Activated T-cell treated with anti-CD3 and anti-CD28 coated beads, Interleukin-2, amount 50 U/mL, for 24 hours (primary cell): ENCODE data around the gene PEX14.

Source experiments
- DNase-seq: peaks from one replicate; pipeline ENCODE4 v3.0.0-alpha.2; 2020
- H3K27ac Mint-ChIP-seq: 2 replicates; pipeline ENCODE4 v1.8.0; 2020; ENCODE audit warnings: mild to moderate bottlenecking, mixed read lengths
- H3K27me3 Mint-ChIP-seq: 2 replicates; pipeline ENCODE4 v1.8.0; 2020; ENCODE audit warnings: mixed read lengths
- H3K36me3 Mint-ChIP-seq: 2 replicates; pipeline ENCODE4 v1.8.0; 2020; ENCODE audit warnings: low read depth, mixed read lengths
- H3K4me1 Mint-ChIP-seq: 2 replicates; pipeline ENCODE4 v1.8.0; 2020; ENCODE audit warnings: low read depth, mixed read lengths
- H3K4me3 Mint-ChIP-seq: 2 replicates; pipeline ENCODE4 v1.8.0; 2020; ENCODE audit warnings: mild to moderate bottlenecking, moderate library complexity, mixed read lengths
- H3K9me3 Mint-ChIP-seq: 2 replicates; pipeline ENCODE4 v1.8.0; 2020; ENCODE audit warnings: mixed read lengths

Gene PEX14

GRCh38 chr1:10652626-10653025, 177.9 kb downstream of the PEX14 start:
- H3K4me1 Mint-ChIP-seq = no peaks in the 10 kb centered on the region
- no peak for DNase-seq
- no peaks in the 10 kb centered on the region for H3K9me3 Mint-ChIP-seq
- no peaks in the 10 kb centered on the region for H3K27me3 Mint-ChIP-seq
- no peak overlapping the region for H3K4me3 Mint-ChIP-seq
- H3K27ac Mint-ChIP-seq = no peak overlapping the region
- peaks cover 11% of the 10 kb centered on the region for H3K36me3 Mint-ChIP-seq

DNA sequence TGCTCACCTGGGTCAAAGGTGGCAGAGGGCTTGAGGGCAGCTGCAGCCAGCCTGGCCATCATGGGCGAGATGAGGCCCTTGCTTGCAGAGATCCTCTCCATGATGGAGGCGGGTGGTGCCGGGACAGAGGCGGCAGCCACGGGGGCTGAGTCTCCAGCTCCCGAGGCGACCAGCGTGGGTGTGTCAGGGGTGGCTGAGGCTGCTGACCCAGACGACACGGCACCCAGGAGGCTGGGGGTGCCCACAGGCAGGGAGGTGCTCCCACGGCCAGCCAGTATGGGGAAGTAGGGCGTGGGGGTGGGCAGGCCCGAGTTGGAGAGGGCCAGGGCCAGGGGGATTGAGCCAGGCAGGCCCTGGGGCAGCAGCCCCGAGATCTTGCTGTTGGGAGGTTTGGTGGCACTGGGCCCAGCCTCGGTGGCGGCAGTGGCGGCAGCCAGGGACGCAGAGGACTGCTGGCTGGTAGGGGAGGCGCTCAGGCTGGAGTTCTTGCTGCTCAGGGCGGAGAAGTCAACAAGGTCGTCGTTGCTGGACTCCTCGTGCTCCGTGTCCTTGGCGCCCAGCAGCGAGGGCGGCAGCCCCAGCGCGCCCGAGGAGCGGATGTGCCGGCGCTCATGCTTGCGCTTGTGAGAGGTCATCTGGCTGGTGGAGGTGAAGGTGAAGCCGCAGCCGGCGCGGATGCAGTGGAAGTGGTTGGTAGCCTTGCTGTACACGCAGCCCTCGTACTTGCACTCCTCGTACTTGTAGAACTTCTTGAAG, 178.8 kb downstream of the PEX14 start:
- H3K27me3 Mint-ChIP-seq = no peaks in the 10 kb centered on the region
- no peak overlapping the region for H3K27ac Mint-ChIP-seq
- no peak overlapping the region for H3K4me3 Mint-ChIP-seq
- H3K4me1 Mint-ChIP-seq = no peaks in the 10 kb centered on the region
- H3K9me3 Mint-ChIP-seq = no peaks in the 10 kb centered on the region
- no peak for DNase-seq
- peaks cover 11% of the 10 kb centered on the region for H3K36me3 Mint-ChIP-seq

DNA sequence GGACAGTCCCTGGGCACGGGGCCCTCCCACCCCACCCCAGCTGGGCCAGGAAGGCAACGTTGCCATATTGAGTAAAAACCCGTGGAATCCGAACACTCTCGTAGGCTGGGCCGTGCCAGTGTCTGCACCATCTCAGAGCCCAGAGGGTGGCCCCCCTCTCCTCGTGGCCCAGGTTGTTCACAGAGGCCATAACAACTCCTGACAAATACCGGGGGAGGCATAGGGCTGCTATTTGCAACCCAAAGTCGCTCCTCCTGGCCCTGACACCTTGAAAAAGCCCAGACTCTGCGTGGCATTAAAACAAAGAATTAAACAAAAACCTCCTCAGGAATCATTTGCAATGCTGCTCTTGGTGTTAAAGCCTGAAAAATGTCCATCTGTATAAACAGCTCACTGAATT, 180.3 kb downstream of the PEX14 start:
- Mint-ChIP-seq H3K9me3 (no peaks in the 10 kb centered on the region), H3K4me1 (no peaks in the 10 kb centered on the region), H3K36me3 (peaks cover 13% of the 10 kb centered on the region), H3K27ac (no peak overlapping the region), H3K27me3 (no peaks in the 10 kb centered on the region), H3K4me3 (no peak overlapping the region)
- no peak for DNase-seq

GRCh38 chr1:10656431-10656830, 181.7 kb downstream of the PEX14 start:
- Mint-ChIP-seq H3K27me3 (no peaks in the 10 kb centered on the region), H3K9me3 (no peaks in the 10 kb centered on the region), H3K4me1 (no peaks in the 10 kb centered on the region), H3K4me3 (no peak overlapping the region), H3K27ac (no peak overlapping the region), H3K36me3 (peaks cover 13% of the 10 kb centered on the region)
- no peak for DNase-seq

GRCh38 chr1:10657088-10657847, 182.5 kb downstream of the PEX14 start:
- no peak for DNase-seq
- H3K27me3 Mint-ChIP-seq = no peaks in the 10 kb centered on the region
- no peaks in the 10 kb centered on the region for H3K4me1 Mint-ChIP-seq
- H3K36me3 Mint-ChIP-seq = peaks cover 13% of the 10 kb centered on the region
- H3K9me3 Mint-ChIP-seq = no peaks in the 10 kb centered on the region
- no peak overlapping the region for H3K4me3 Mint-ChIP-seq
- no peak overlapping the region for H3K27ac Mint-ChIP-seq

DNA sequence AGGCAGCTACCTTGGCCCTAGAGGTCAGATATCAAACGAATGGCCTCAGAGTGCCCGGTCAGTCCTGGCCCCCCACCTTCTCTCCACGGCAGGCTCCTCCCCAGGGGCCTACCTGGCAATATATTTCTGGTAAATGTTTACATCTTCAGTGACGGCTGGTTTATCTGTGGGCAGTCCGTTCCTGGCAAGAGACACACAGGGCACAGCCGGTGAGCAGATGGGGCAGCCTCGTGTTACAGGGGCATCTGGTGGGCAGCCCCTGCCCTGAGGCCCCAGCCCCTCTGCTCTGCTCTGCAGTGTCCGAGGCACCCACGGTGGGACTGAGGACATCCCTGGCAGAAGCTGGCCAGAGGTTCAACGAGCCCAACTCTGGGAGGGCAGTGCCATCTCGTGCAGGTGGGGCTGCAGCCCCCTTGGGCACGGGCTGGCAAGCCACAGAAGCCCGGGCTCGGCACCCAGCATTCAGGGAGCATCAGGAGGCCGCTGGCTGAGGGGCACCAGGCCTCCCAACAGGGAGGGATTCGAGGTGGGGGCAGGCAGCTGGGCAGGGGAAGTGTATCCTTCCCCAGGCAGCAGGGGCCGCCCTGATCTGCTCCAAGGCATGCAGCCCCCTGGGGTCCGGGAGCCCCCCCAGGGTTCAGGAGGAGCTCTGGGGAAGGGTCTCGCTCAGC, 183.8 kb downstream of the PEX14 start:
- Mint-ChIP-seq H3K36me3 (peaks cover 10% of the 10 kb centered on the region), H3K27ac (no peak overlapping the region), H3K9me3 (no peaks in the 10 kb centered on the region), H3K4me3 (no peak overlapping the region), H3K27me3 (no peaks in the 10 kb centered on the region), H3K4me1 (no peaks in the 10 kb centered on the region)
- no peak for DNase-seq

DNA sequence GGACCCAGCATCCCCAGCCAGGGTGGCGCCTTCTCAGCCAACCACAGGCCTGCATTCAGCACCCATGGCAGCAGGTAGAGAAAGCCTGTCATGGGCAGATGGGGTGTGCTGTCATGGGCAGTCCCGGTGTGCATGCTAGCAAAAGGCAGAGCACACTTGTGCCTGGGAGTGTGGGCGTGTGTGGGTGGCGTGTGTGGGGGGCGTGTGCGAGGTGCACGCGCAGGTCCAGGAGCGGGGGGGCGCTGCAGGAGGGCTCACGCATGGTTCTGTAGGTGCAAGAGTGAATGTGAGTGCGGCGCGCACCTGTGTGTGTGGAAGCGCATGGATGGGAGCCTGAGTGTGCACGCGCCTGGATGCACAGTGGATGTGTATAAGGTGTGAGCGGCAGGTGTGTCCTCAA, 184.5 kb downstream of the PEX14 start:
- Mint-ChIP-seq H3K27me3 (no peaks in the 10 kb centered on the region), H3K36me3 (peaks cover 7% of the 10 kb centered on the region), H3K9me3 (no peaks in the 10 kb centered on the region), H3K4me3 (no peak overlapping the region), H3K4me1 (no peaks in the 10 kb centered on the region), H3K27ac (no peak overlapping the region)
- DNase-seq = no peak

- no peak for DNase-seq
- no peak overlapping the region for H3K27ac Mint-ChIP-seq
- H3K27me3 Mint-ChIP-seq = no peaks in the 10 kb centered on the region
- H3K4me3 Mint-ChIP-seq = no peak overlapping the region
- peaks cover 5% of the 10 kb centered on the region for H3K36me3 Mint-ChIP-seq
- H3K4me1 Mint-ChIP-seq = no peaks in the 10 kb centered on the region
- no peaks in the 10 kb centered on the region for H3K9me3 Mint-ChIP-seq
Measured at GRCh38 chr1:10659646-10660540, 185.1 kb downstream of the PEX14 start.

DNA sequence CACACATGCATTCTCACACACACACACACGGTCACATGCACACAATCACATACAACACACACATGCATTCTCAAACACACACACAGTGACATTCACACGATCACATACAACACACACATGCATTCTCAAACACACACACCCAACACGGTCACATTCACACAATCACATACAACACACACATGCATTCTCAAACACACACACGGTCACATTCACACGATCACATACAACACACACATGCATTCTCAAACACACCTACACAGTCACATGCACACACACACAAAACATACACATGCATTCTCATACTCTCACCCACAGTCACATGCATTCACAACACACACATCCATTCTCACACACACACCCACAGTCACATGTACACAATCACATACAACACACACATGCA, 186.7 kb downstream of the PEX14 start:
- H3K4me1 Mint-ChIP-seq = no peaks in the 10 kb centered on the region
- DNase-seq = no peak
- H3K9me3 Mint-ChIP-seq = no peaks in the 10 kb centered on the region
- no peaks in the 10 kb centered on the region for H3K27me3 Mint-ChIP-seq
- H3K27ac Mint-ChIP-seq = no peak overlapping the region
- peaks cover 6% of the 10 kb centered on the region for H3K36me3 Mint-ChIP-seq
- H3K4me3 Mint-ChIP-seq = no peak overlapping the region

DNA sequence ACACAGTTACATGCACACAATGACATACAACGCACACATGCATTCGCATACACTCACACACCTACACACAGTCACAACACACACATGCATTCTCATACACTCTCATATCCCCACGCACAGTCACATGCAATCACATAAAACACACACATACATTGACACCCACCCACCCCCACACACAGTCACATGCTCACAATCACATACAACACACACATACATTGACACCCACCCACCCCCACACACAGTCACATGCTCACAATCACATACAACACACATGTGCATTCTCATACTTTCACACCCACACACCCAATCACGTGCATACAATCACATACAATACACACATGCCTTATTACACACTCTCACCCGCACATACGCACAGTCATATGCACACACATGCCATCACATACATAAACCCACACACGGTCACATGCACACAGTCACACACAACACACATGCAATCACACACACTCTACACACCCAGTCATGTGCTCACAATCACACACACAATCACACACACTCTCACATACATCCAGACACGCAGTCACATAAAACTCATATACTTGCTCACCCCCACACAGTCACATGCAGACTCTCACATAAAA, 187.4 kb downstream of the PEX14 start:
- H3K27me3 Mint-ChIP-seq = no peaks in the 10 kb centered on the region
- H3K27ac Mint-ChIP-seq = no peak overlapping the region
- no peaks in the 10 kb centered on the region for H3K9me3 Mint-ChIP-seq
- H3K4me1 Mint-ChIP-seq = no peaks in the 10 kb centered on the region
- no peak for DNase-seq
- no peak overlapping the region for H3K4me3 Mint-ChIP-seq
- peaks cover 6% of the 10 kb centered on the region for H3K36me3 Mint-ChIP-seq

- H3K4me3 Mint-ChIP-seq = no peak overlapping the region
- H3K4me1 Mint-ChIP-seq = no peaks in the 10 kb centered on the region
- no peaks in the 10 kb centered on the region for H3K9me3 Mint-ChIP-seq
- no peaks in the 10 kb centered on the region for H3K27me3 Mint-ChIP-seq
- H3K36me3 Mint-ChIP-seq = peaks cover 6% of the 10 kb centered on the region
- no peak overlapping the region for H3K27ac Mint-ChIP-seq
- no peak for DNase-seq
Measured at GRCh38 chr1:10662824-10663677, 188.3 kb downstream of the PEX14 start.

DNA sequence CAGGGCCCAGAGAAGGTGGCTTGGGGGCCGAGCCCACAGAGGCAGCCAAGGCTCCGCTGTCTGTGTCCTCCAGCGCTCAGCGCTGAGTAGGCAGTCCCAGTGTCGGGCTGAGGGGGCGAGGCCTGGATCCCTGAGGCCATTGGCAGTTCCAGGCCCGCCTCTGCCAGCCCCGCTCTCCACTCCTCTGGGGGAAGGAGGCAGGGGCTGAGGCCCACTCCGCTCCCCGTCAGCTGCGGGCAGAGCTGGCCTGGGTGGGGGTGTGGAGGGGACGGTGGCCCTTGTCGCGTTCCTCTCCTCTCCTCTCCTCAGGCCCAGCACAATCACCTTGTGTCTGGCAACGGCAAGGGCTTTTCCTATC, 188.9 kb downstream of the PEX14 start:
- no peaks in the 10 kb centered on the region for H3K4me1 Mint-ChIP-seq
- no peaks in the 10 kb centered on the region for H3K9me3 Mint-ChIP-seq
- no peak overlapping the region for H3K4me3 Mint-ChIP-seq
- peaks cover 6% of the 10 kb centered on the region for H3K36me3 Mint-ChIP-seq
- H3K27me3 Mint-ChIP-seq = no peaks in the 10 kb centered on the region
- DNase-seq = no peak
- no peak overlapping the region for H3K27ac Mint-ChIP-seq

DNA sequence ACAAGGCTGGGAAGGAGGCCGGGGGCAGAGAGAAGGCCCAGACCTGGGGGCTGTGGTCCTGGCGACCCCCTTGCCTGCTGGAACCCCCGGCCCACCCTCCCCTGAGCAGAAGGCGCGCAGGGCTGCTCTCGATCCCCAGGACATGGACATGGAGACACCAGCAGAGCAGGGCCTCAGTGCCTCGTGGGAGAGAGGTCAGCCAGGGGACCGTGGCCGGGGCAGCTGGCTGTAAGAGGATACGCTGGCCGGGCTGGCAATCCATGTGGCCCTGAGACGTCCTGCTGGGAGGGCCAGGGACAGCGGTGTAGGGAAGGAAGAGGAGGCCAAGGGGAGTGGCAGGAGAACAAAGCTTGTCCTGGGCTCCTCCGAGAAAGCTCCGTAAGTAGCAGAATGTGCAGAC, 189.5 kb downstream of the PEX14 start:
- no peaks in the 10 kb centered on the region for H3K27me3 Mint-ChIP-seq
- peaks cover 6% of the 10 kb centered on the region for H3K36me3 Mint-ChIP-seq
- H3K4me1 Mint-ChIP-seq = no peaks in the 10 kb centered on the region

More for the DNA sequence above, 189.5 kb downstream of the PEX14 start:
- H3K27ac Mint-ChIP-seq = no peak overlapping the region
- no peak overlapping the region for H3K4me3 Mint-ChIP-seq
- no peak for DNase-seq
- H3K9me3 Mint-ChIP-seq = no peaks in the 10 kb centered on the region
